C4-2B (cell line): ENCODE data around the gene CFDP1.

Source experiments
- H3K27ac ChIP-seq: fragments of 450-650 bp; 2 replicates; pipeline ENCODE4 v1.5.1; 2017
- ZFX ChIP-seq: fragments of 450-650 bp; IDR thresholded peaks from 2 replicates; pipeline ENCODE4 v1.6.1; 2017
- TF ChIP-seq, protein P1 (sequence below): fragments of 450-650 bp; conservative IDR thresholded peaks from 2 replicates; pipeline ENCODE4 v1.5.1; 2017; ENCODE audit warnings: mild to moderate bottlenecking

The CFDP1 gene

DNA sequence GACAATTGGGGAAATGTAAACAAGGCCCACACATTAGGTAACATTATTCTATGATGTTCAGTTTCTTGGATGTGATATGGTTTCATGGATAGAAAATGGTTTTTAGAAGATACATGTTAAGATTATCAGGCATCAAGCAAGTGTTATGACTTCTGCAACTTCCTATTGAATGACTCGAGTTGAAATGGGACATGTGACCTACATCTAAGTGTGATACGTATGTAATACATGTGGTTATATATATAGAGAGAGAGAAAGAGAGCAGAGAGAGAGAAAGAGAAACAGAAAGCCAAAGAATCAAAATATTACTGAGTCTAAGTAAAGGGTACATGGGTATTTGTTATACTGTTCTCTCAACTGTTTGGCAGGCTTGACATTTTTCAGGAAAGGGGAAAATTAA lies 29.5 kb upstream of the CFDP1 start:
- TF ChIP-seq, protein P1, sequence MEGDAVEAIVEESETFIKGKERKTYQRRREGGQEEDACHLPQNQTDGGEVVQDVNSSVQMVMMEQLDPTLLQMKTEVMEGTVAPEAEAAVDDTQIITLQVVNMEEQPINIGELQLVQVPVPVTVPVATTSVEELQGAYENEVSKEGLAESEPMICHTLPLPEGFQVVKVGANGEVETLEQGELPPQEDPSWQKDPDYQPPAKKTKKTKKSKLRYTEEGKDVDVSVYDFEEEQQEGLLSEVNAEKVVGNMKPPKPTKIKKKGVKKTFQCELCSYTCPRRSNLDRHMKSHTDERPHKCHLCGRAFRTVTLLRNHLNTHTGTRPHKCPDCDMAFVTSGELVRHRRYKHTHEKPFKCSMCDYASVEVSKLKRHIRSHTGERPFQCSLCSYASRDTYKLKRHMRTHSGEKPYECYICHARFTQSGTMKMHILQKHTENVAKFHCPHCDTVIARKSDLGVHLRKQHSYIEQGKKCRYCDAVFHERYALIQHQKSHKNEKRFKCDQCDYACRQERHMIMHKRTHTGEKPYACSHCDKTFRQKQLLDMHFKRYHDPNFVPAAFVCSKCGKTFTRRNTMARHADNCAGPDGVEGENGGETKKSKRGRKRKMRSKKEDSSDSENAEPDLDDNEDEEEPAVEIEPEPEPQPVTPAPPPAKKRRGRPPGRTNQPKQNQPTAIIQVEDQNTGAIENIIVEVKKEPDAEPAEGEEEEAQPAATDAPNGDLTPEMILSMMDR: no peak
- no peak for TF ChIP-seq ZFX
- H3K27ac ChIP-seq: no peak overlapping the region

GRCh38 chr16:75461575-75461974 lies 28.3 kb upstream of the CFDP1 start:
- TF ChIP-seq, protein P1: no peak
- no peak for TF ChIP-seq ZFX
- H3K27ac ChIP-seq: no peak overlapping the region

- no peak overlapping the region for H3K27ac ChIP-seq
- TF ChIP-seq ZFX: no peak
- TF ChIP-seq, protein P1: no peak
Measured at GRCh38 chr16:75460446-75460845, 27.1 kb upstream of the CFDP1 start.

- TF ChIP-seq, protein P1: no peak
- TF ChIP-seq ZFX: no peak
- no peak overlapping the region for H3K27ac ChIP-seq
Measured at GRCh38 chr16:75459691-75460090, 26.4 kb upstream of the CFDP1 start.

GRCh38 chr16:75458439-75458838 lies 25.1 kb upstream of the CFDP1 start:
- no peak overlapping the region for H3K27ac ChIP-seq
- TF ChIP-seq, protein P1: no peak
- TF ChIP-seq ZFX: no peak

- TF ChIP-seq, protein P1: no peak
- TF ChIP-seq ZFX: no peak
- H3K27ac ChIP-seq: no peak overlapping the region
Measured at GRCh38 chr16:75458029-75458428, 24.7 kb upstream of the CFDP1 start.

DNA sequence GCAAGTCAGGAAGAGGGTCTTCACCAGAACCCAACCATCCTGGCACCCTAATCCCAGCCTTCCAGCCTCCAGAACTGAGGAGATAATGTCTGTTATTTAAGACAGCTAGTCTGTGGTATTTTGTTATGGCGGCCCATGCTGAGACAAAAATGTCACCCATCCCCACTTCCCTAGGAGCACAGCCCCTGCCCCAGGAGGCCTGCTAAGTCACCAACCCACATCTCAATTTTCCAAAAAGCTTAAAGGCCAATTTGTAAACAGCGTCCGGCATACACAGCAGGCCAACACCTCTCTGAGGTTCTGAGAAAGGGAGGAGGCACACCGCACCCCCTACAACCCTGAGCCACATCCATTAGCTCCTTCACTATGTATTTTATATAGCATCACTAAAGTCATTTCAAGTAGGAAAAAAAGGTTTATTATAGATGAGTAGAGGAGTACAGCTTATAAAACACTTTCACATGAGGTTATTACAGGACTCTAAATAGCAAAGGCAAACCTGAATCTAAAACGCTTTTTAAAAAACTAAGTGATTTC lies 24.2 kb upstream of the CFDP1 start:
- no peak for TF ChIP-seq ZFX
- TF ChIP-seq, protein P1: no peak
- H3K27ac ChIP-seq: no peak overlapping the region
